Measurements from ENCODE around the gene CCDC117.
"Not testable (repeated sequence)": the region's sequence is repeated elsewhere in the genome, so short reads cannot be mapped to it uniquely, and the experiment has no call there.

The CCDC117 gene

DNA sequence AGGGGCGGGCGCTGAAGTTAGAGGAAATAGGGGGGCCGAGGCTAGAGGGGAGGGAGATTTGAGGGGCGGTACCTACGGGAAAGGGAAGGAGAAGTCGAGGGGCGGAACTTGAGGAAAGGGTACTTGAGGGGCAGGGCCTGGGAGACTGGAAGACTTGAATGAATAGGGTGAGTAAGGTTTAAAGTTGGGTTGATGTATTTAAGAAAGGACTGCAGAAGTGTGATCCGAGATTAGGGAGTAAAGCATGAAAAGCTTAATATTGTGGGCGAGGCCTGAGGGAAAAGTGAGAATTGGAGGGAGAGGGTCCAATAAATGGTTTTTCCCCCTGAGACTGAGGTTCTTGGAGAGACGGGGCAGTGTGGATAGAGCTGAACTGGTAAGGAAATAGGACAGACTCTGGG, 29.9 kb upstream of the CCDC117 start:
- TF ChIP-seq, protein P1, sequence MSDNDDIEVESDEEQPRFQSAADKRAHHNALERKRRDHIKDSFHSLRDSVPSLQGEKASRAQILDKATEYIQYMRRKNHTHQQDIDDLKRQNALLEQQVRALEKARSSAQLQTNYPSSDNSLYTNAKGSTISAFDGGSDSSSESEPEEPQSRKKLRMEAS (IDR thresholded peaks at IDR 0.05; ENCODE audit: low read depth, low read length): no peak
- TF ChIP-seq, protein P2, sequence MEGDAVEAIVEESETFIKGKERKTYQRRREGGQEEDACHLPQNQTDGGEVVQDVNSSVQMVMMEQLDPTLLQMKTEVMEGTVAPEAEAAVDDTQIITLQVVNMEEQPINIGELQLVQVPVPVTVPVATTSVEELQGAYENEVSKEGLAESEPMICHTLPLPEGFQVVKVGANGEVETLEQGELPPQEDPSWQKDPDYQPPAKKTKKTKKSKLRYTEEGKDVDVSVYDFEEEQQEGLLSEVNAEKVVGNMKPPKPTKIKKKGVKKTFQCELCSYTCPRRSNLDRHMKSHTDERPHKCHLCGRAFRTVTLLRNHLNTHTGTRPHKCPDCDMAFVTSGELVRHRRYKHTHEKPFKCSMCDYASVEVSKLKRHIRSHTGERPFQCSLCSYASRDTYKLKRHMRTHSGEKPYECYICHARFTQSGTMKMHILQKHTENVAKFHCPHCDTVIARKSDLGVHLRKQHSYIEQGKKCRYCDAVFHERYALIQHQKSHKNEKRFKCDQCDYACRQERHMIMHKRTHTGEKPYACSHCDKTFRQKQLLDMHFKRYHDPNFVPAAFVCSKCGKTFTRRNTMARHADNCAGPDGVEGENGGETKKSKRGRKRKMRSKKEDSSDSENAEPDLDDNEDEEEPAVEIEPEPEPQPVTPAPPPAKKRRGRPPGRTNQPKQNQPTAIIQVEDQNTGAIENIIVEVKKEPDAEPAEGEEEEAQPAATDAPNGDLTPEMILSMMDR (IDR thresholded peaks at IDR 0.05; ENCODE audit: low read depth, low read length): no peak
- TF ChIP-seq MYC (IDR thresholded peaks at IDR 0.05; ENCODE audit: low read depth, low read length) (no peak), POLR2A (IDR thresholded peaks at IDR 0.05; ENCODE audit: extremely low read depth, insufficient read length) (no peak)
- no peak for DNase-seq (ENCODE audit: low read depth)
- peak overlapping the region; percentile 98 for H3K4me3 ChIP-seq (ENCODE audit: low read depth, low read length)

DNA sequence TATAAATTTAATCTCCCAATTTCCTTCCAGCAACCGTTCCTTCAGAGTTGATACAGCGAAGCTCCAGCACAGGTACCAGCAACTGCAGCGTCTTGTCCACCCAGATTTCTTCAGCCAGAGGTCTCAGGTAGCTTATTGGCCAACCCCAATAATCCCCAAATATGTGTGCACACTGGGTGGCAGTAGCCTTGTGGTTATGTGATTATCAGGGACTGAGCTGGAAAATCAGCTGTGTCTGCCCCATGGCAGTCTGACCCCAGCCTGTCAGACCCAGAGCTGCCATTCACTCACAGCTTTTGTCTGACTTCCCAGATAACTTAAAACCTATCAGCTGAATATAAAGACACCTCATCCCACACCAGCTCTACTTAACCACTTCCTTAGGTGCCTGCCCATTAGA, 28.6 kb upstream of the CCDC117 start:
- TF ChIP-seq, protein P1 (IDR thresholded peaks at IDR 0.05; ENCODE audit: low read depth, low read length): no peak
- TF ChIP-seq POLR2A (IDR thresholded peaks at IDR 0.05; ENCODE audit: extremely low read depth, insufficient read length): no peak
- TF ChIP-seq MYC (IDR thresholded peaks at IDR 0.05; ENCODE audit: low read depth, low read length): no peak
- TF ChIP-seq, protein P2 (IDR thresholded peaks at IDR 0.05; ENCODE audit: low read depth, low read length): no peak
- no peak for DNase-seq (ENCODE audit: low read depth)
- H3K4me3 ChIP-seq (ENCODE audit: low read depth, low read length): no peak overlapping the region

DNA sequence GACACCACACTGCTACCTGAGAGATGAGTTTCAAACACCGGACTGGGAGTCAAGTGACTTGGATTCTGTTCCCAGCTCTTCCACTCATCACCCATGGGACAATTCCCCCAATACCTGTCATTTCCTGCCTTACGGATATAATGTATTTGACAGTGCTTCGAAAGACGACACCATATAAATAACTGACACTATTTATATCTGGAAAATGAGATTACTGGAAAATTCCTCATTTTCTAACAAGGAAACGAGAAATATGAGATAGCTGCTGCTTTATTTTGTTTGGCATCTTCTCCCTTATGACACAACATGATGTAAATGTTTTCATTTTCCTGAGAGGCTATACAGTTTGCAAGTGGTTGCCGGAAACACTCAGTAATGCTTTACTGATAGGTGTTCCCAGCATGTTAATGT, 22.0 kb upstream of the CCDC117 start:
- no peak for TF ChIP-seq POLR2A (IDR thresholded peaks at IDR 0.05; ENCODE audit: extremely low read depth, insufficient read length)
- no peak for TF ChIP-seq MYC (IDR thresholded peaks at IDR 0.05; ENCODE audit: low read depth, low read length)
- TF ChIP-seq, protein P2 (IDR thresholded peaks at IDR 0.05; ENCODE audit: low read depth, low read length): no peak
- TF ChIP-seq, protein P1 (IDR thresholded peaks at IDR 0.05; ENCODE audit: low read depth, low read length): no peak
- no peak overlapping the region for H3K4me3 ChIP-seq (ENCODE audit: low read depth, low read length)
- no peak for DNase-seq (ENCODE audit: low read depth)

DNA sequence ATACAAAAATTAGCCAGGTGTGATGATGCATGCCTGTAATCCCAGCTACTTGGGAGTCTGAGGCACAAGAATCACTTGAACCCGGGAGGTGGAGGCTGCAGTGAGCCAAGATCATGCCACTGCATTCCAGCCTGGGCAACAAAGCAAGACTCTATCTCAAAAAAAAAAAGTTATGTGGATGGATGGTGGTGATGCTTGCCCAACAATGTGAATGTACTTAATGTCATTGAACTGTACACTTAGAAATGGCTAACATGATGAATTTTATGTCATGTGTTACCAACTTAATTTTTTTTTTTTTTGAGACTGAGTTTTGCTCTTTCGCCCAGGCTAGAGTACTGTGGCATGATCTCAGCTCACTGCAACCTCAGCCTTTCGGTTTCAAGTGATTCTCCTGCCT, 18.0 kb upstream of the CCDC117 start:
- DNase-seq (ENCODE audit: low read depth); H3K4me3 ChIP-seq (ENCODE audit: low read depth, low read length): not testable (repeated sequence)

DNA sequence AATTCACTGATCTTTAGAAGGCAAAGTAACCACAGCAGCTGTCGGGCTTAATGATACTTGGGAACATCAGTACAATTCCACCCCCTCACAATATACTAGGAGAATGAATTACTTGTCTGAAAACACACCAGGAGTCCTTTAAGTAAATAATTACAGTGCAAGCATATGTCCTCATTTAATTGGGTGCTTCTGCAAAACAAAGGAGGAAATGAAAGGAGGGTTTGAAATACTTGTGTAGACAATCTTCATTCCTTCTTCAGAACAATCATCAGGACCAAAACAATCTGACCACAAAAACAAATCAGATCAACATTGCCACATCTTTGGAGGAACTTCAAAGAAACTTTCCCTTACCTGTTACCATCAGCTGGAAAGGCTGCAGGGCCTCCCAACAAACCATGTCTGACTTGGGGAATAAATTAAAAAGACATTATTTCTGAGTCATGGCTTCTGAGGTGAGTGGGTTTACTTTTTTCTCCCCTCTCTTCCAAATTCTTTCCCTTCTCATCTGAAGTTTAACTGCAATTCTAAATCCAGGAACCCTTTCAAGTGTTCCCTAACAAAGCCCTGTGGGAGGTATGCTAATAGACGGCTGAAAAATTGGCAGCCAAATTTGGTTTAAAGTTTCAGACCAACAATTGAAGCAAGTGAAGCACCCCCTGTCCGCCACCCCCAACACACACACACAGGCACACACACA, 12.5 kb upstream of the CCDC117 start:
- no peak for TF ChIP-seq POLR2A (IDR thresholded peaks at IDR 0.05; ENCODE audit: extremely low read depth, insufficient read length)
- TF ChIP-seq, protein P2 (IDR thresholded peaks at IDR 0.05; ENCODE audit: low read depth, low read length): no peak
- TF ChIP-seq, protein P1 (IDR thresholded peaks at IDR 0.05; ENCODE audit: low read depth, low read length): no peak
- no peak for TF ChIP-seq MYC (IDR thresholded peaks at IDR 0.05; ENCODE audit: low read depth, low read length)
- no peak for DNase-seq (ENCODE audit: low read depth)

DNA sequence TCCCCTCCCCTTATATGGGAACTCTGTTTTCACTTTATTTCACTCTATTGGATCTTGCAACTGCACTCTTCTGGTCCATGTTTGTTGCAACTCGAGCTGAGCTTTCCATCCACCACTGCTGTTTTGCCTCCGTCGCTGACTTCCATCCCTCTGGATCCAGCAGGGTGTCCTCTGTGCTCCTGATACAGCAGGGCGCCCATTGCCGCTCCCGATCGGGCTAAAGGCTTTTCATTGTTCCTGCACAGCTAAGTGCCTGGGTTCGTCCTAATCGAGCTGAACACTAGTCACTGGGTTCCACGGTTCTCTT, 11.1 kb upstream of the CCDC117 start:
- H3K4me3 ChIP-seq (ENCODE audit: low read depth, low read length): no peak overlapping the region
- TF ChIP-seq, protein P2 (IDR thresholded peaks at IDR 0.05; ENCODE audit: low read depth, low read length): no peak
- no peak for TF ChIP-seq MYC (IDR thresholded peaks at IDR 0.05; ENCODE audit: low read depth, low read length)
- TF ChIP-seq, protein P1 (IDR thresholded peaks at IDR 0.05; ENCODE audit: low read depth, low read length): no peak
- DNase-seq (ENCODE audit: low read depth): no peak

More for the DNA sequence above, 12.5 kb upstream of the CCDC117 start:
- H3K4me3 ChIP-seq (ENCODE audit: low read depth, low read length): no peak overlapping the region

DNA sequence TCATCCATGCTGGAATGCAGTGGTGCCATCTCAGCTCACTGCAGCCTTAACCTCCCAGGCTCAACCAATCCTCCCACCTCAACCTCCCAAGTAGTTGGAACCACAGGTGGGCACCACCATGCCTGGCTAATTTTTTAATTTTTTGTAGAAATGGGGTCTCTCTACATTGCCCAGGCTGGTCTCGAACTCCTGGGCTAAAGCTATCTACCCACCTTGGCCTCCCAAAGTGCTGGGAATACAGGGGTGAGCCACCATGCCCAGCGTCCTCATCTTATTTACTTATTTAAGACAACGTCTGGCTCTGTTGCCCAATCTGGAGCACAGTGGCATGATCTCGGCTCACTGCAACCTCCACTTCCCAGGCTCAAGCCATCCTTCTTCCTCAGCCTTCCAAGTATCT, 10.5 kb upstream of the CCDC117 start:
- DNase-seq (ENCODE audit: low read depth): not testable (repeated sequence)

More for the DNA sequence above, 10.5 kb upstream of the CCDC117 start:
- not testable (repeated sequence) for H3K4me3 ChIP-seq (ENCODE audit: low read depth, low read length)
